ENCODE measurements around the gene DNAH14. TPM values are rescaled to one million over a fixed set of nuclear protein-coding genes. Genes with fewer than 3 reads are reported as not detected.
"Not testable (repeated sequence)": the region's sequence is repeated elsewhere in the genome, so short reads cannot be mapped to it uniquely, and the experiment has no call there.

Gene DNAH14
- total RNA-seq, 1 donor = 14.7 TPM

DNA sequence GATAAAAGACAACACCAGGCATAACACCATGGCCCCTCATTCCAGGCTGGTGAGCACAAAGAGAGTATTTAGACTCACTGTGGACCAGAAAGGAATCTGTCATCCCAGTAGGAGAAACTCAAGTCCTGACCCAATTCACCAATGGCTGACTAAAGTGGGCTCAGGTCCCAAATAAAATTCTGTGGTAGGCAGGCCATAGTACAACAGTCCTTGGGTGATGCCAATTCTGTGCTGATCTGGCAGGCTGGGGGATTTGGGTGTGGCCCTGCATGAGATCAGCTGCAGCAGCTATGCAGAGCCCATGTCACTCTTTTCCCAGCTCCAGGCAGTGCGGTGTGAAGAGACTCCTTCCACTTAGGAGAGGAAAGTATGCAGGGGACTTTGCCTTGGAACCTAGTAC, 253.2 kb downstream of the DNAH14 start:
- no peak overlapping the region for H3K4me3 ChIP-seq (ENCODE audit: low read depth, low read length)
- no peak for DNase-seq (ENCODE audit: low read depth)

GRCh38 chr1:225191199-225191753, 261.8 kb downstream of the DNAH14 start:
- no peak for DNase-seq (ENCODE audit: low read depth)
- TF ChIP-seq CTCF (IDR thresholded peaks at IDR 0.05; ENCODE audit: insufficient read depth, low read depth, low read length) = no peak

More for the DNA sequence above, 253.2 kb downstream of the DNAH14 start:
- TF ChIP-seq CTCF (IDR thresholded peaks at IDR 0.05; ENCODE audit: insufficient read depth, low read depth, low read length) = no peak

DNA sequence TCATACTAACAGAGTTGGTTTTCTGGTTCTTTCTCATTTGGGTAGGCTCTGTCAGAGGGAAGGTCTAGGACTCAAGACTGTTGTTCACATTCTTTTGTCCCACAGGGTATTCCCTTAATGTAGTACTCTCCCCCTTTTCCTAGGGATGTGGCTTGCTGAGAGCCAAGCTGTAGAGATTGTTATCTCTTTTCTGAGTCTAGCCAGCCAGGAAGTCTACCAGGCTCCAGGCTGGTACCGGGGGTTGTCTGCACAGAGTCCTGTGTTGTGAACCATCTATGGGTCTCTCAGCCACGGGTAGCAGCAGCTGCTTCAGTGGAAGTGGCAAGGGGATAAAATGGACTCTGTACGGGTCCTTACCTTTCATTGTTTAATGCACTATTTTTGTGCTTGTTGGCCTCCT, 272.0 kb downstream of the DNAH14 start:
- DNase-seq (ENCODE audit: low read depth) = no peak
- no peak overlapping the region for H3K4me3 ChIP-seq (ENCODE audit: low read depth, low read length)
- TF ChIP-seq CTCF (IDR thresholded peaks at IDR 0.05; ENCODE audit: insufficient read depth, low read depth, low read length) = no peak

More at GRCh38 chr1:225191199-225191753, 261.8 kb downstream of the DNAH14 start:
- no peak overlapping the region for H3K4me3 ChIP-seq (ENCODE audit: low read depth, low read length)

DNA sequence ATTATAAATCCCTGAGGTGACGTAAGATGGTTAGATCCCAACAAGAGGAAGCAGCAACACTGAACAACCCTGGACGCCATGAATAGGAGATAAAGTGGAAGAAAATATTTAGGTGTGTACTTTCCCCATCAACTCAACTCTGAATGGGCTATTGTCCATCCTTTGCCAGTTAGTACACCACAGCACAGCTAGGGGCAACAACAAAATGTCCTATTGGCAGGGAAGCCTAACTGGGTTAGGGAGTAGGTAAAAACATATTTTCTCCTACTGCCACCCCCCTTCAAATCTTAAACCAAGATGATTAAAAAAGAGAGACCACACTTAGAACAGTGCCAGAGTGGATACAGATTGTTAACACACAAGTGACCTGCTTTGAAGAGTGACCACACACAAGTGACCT, 278.3 kb downstream of the DNAH14 start:
- DNase-seq (ENCODE audit: low read depth) = no peak
- H3K4me3 ChIP-seq (ENCODE audit: low read depth, low read length) = no peak overlapping the region

DNA sequence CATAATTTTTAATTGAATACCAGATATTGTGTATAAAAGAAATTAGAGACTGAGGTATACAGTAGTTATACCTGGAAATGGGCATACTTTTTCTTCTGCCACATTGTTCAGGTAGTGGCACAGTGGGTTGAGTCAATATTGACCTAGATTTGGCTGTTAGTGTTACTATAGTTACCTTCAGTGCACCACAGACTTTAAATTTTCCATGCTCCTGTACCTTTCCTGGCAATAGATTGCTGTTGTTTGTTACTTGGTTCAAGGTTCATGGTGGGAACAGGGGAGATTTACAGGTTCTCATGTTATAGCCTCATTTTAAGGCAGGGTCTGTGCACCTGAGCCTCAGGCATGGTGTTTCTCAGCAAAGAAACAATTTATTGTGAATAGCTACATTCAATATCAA, 279.7 kb downstream of the DNAH14 start:
- no peak for DNase-seq (ENCODE audit: low read depth)
- TF ChIP-seq CTCF (IDR thresholded peaks at IDR 0.05; ENCODE audit: insufficient read depth, low read depth, low read length) = no peak
- no peak overlapping the region for H3K4me3 ChIP-seq (ENCODE audit: low read depth, low read length)

More for the DNA sequence above, 278.3 kb downstream of the DNAH14 start:
- no peak for TF ChIP-seq CTCF (IDR thresholded peaks at IDR 0.05; ENCODE audit: insufficient read depth, low read depth, low read length)

DNA sequence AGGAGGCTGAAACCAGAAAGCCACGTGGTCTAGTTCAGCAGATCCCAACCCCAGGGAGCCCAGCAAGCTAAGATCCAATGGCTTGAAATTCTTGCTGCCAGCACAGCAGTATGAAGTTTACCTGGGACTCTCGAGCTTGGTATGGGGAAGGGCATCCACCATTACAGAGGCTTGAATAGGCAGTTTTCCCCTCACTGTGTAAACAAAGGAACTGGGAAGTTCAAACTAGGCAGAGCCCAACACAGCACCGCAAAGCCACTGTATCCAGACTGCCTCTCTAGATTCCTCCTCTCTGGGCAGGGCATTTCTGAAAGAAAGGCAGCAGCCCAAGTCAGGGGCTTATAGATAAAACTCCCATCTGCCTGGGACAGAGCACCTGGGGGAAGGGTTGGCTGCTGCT, 280.7 kb downstream of the DNAH14 start:
- H3K4me3 ChIP-seq (ENCODE audit: low read depth, low read length); DNase-seq (ENCODE audit: low read depth): not testable (repeated sequence)

DNA sequence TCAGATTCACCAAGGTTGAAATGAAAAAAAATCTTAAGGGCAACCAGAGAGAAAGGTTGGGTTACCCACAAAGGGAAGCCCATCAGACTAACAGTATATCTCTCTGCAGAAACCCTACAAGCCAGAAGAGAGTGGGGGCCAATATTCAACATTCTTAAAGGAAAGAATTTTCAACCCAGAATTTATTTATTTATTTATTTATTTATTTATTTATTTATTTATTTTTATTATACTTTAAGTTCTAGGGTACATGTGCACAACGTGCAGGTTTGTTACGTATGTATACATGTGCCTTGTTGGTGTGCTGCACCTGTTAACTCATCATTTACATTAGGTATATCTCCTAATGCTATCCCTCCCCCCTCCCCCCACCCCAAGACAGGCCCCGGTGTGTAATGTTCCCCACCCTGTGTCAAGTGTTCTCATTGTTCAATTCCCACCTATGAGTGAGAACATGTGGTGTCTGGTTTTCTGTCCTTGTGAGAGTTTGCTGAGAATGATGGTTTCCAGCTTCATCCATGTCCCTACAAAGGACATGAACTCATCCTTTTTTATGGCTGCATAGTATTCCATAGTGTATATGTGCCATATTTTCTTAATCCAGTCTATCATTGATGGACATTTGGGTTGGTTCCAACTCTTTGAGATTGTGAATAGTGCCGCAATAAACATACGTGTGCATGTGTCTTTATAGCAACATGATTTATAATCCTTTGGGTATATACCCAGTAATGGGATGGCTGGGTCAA, 282.4 kb downstream of the DNAH14 start:
- not testable (repeated sequence) for DNase-seq (ENCODE audit: low read depth)

GRCh38 chr1:225224287-225224686, 294.8 kb downstream of the DNAH14 start:
- TF ChIP-seq CTCF (IDR thresholded peaks at IDR 0.05; ENCODE audit: insufficient read depth, low read depth, low read length) = no peak
- no peak overlapping the region for H3K4me3 ChIP-seq (ENCODE audit: low read depth, low read length)
- DNase-seq (ENCODE audit: low read depth) = no peak

More for the DNA sequence above, 282.4 kb downstream of the DNAH14 start:
- not testable (repeated sequence) for H3K4me3 ChIP-seq (ENCODE audit: low read depth, low read length)
